Measurements from ENCODE around the gene C6orf141. TPM values are rescaled to one million over a fixed set of nuclear protein-coding genes. Genes with fewer than 3 reads are reported as not detected.

The C6orf141 gene
- total RNA-seq, 1 experiment from 2014 or later, result 40.1 TPM

GRCh38 chr6:49523901-49524300 lies 26.6 kb upstream of the C6orf141 start:
- H3K36me3 Mint-ChIP-seq (ENCODE audit: insufficient read depth in 1 of 3, low read depth in 3 of 3), result no peaks in the 10 kb centered on the region; a peak in 1 of 7 replicates
- WGBS (ENCODE audit: extremely low coverage, insufficient read length, low lambda C conversion rate), result no CpG with 5 or more reads among the region's 1 CpG

More at GRCh38 chr6:49523901-49524300, 26.6 kb upstream of the C6orf141 start:
- Histone ChIP-seq H3K27me3 (ENCODE audit: insufficient read depth, low read length) (no peaks in the 10 kb centered on the region), H2BK5ac (ENCODE audit: insufficient read length, low read length) (no peak overlapping the region), H4K20me1 (ENCODE audit: control insufficient read depth, insufficient read depth, insufficient read length) (no peaks in the 10 kb centered on the region), H2BK12ac (ENCODE audit: insufficient read length, low read depth, low read length) (no peak overlapping the region), H2BK20ac (ENCODE audit: low read depth, low read length, poor library complexity, severe bottlenecking) (no peak overlapping the region), H3K56ac (ENCODE audit: insufficient read length, low read depth, low read length) (no peak overlapping the region), H2AK5ac (ENCODE audit: insufficient read length, low read length) (no peak overlapping the region), H3K9ac (ENCODE audit: extremely low read depth, insufficient read length, low read length) (no peak overlapping the region), H3K18ac (ENCODE audit: insufficient read length, low read depth, low read length) (no peak overlapping the region), H3K79me2 (ENCODE audit: insufficient read depth, low read length) (no peaks in the 10 kb centered on the region), H3K9me3 (ENCODE audit: control insufficient read depth, low read depth, low read length) (no peaks in the 10 kb centered on the region), H3K27ac (ENCODE audit: insufficient read length, low read depth, low read length) (no peak overlapping the region), H3K4me2 (ENCODE audit: insufficient read depth, insufficient read length, low read length) (no peak overlapping the region), H2AFZ (ENCODE audit: low read length) (no peak overlapping the region), H3K4me1 (ENCODE audit: insufficient read depth, low read length) (peaks cover 7% of the 10 kb centered on the region; the same call in 1 of the 2 replicates), H2BK15ac (ENCODE audit: low read depth, low read length) (no peak overlapping the region), H4K91ac (ENCODE audit: insufficient read length, low read depth, low read length) (no peak overlapping the region), H3K4ac (ENCODE audit: low read depth, low read length) (no peak overlapping the region), H3K23me2 (ENCODE audit: insufficient read length, low read depth, low read length, poor library complexity, severe bottlenecking) (no peaks in the 10 kb centered on the region), H4K8ac (replicated peaks; ENCODE audit: insufficient read length, low read depth, low read length) (no peak overlapping the region), H3K79me1 (ENCODE audit: insufficient read depth, low read depth, low read length, poor library complexity, severe bottlenecking) (no peaks in the 10 kb centered on the region), H4K5ac (ENCODE audit: insufficient read length, low read depth, low read length) (no peak overlapping the region), H2BK120ac (ENCODE audit: low read depth, low read length, poor library complexity, severe bottlenecking) (no peak overlapping the region), H3T11ph (ENCODE audit: low read length) (no peak overlapping the region), H3K23ac (ENCODE audit: insufficient read length, low read depth, low read length) (no peak overlapping the region), H3K14ac (ENCODE audit: insufficient read depth, low read length) (no peak overlapping the region)
- TF ChIP-seq CTCF (conservative IDR thresholded peaks at IDR 0.05), result no peak
- no peak for DNase-seq
- no peak overlapping the region for H3K4me3 Mint-ChIP-seq
- H3K27ac Mint-ChIP-seq, result no peak overlapping the region
- H3K9me3 Mint-ChIP-seq, result no peaks in the 10 kb centered on the region
- H3K4me1 Mint-ChIP-seq, result peaks cover 8 to 9% of the 10 kb centered on the region in 2 experiments
- H3K27me3 Mint-ChIP-seq (ENCODE audit: low read depth), result no peaks in the 10 kb centered on the region

Measured in H9 (cell line).